GM18868 (cell line): ENCODE measurements around the gene PICK1.

ENCODE experiments used
- ATAC-seq: cut with Tn5 transposase; IDR thresholded peaks from one replicate; pipeline ENCODE4 v1.9.1; 2021; ENCODE audit warnings: mild to moderate bottlenecking, moderate library complexity; ENCODE audit not compliant: unreplicated experiment

Gene PICK1

GRCh38 chr22:38056969-38057891, at the start of gene PICK1:
Gene PICK1 (plus strand): TSS chr22:38057404. CDS start chr22:38057810, 406 bp downstream.
- ATAC-seq, result peak; percentile 53

- no peak for ATAC-seq
These were observed 48.0 kb upstream of the PICK1 start for GRCh38 chr22:38009000-38009806.

- no peak for ATAC-seq
These were observed 44.6 kb upstream of the PICK1 start for GRCh38 chr22:38012604-38013072.

- ATAC-seq, result no peak
These were observed 43.1 kb upstream of the PICK1 start for GRCh38 chr22:38014083-38014482.

GRCh38 chr22:38016182-38017151, 40.7 kb upstream of the PICK1 start:
- no peak for ATAC-seq

- no peak for ATAC-seq
These were observed 39.8 kb upstream of the PICK1 start for GRCh38 chr22:38017272-38017920.

GRCh38 chr22:38017939-38018885, 39.0 kb upstream of the PICK1 start:
- ATAC-seq, result no peak

- no peak for ATAC-seq
These were observed 38.0 kb upstream of the PICK1 start for GRCh38 chr22:38018938-38019827.

GRCh38 chr22:38021206-38021605, 36.0 kb upstream of the PICK1 start:
- no peak for ATAC-seq

GRCh38 chr22:38023045-38023444, 34.2 kb upstream of the PICK1 start:
- ATAC-seq, result no peak

- no peak for ATAC-seq
These were observed 31.7 kb upstream of the PICK1 start for GRCh38 chr22:38025514-38025913.

- no peak for ATAC-seq
These were observed 30.8 kb upstream of the PICK1 start for GRCh38 chr22:38026130-38027111.

- no peak for ATAC-seq
These were observed 29.7 kb upstream of the PICK1 start for GRCh38 chr22:38027487-38027886.

GRCh38 chr22:38028344-38029130, 28.7 kb upstream of the PICK1 start:
- ATAC-seq, result no peak

- no peak for ATAC-seq
These were observed 27.8 kb upstream of the PICK1 start for GRCh38 chr22:38029370-38029769.

GRCh38 chr22:38029901-38030300, 27.3 kb upstream of the PICK1 start:
- no peak for ATAC-seq
